ENCODE results near the gene LY9.

DNA sequence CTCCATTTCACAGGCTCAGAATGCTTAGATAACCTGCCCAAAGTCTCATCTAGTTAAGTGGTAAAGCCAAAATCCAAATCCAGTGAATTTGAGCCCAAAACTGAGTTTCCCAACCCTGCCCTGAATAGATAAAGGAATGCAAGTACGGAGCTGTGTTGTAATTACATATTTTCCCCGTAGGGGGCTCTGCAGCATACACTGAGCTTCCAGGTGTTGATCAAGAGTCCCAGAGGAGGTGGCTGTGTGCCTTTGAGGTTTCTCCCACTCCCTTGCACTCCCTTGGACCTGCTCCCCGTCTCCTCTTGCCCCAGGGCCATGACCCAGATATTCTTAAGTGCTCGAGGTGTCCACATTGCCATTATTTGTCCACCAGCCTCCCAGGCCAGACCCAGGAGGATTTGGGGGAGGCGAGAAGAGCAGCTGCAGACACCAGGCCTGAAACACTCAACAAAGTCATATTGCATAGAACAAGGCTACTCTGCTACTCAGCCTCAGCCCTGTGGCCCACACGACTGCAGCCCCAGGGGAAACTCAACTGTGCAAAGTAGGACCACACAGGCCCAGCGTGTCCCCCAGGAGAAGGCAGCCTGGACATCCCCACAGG lies 18.4 kb upstream of the LY9 start:
- TF ChIP-seq CTCF (IDR thresholded peaks at IDR 0.05; ENCODE audit: low read depth, low read length, missing input control): peak; percentile 20
- TF ChIP-seq SP1 (IDR thresholded peaks at IDR 0.05): no peak
- TF ChIP-seq, protein P1, sequence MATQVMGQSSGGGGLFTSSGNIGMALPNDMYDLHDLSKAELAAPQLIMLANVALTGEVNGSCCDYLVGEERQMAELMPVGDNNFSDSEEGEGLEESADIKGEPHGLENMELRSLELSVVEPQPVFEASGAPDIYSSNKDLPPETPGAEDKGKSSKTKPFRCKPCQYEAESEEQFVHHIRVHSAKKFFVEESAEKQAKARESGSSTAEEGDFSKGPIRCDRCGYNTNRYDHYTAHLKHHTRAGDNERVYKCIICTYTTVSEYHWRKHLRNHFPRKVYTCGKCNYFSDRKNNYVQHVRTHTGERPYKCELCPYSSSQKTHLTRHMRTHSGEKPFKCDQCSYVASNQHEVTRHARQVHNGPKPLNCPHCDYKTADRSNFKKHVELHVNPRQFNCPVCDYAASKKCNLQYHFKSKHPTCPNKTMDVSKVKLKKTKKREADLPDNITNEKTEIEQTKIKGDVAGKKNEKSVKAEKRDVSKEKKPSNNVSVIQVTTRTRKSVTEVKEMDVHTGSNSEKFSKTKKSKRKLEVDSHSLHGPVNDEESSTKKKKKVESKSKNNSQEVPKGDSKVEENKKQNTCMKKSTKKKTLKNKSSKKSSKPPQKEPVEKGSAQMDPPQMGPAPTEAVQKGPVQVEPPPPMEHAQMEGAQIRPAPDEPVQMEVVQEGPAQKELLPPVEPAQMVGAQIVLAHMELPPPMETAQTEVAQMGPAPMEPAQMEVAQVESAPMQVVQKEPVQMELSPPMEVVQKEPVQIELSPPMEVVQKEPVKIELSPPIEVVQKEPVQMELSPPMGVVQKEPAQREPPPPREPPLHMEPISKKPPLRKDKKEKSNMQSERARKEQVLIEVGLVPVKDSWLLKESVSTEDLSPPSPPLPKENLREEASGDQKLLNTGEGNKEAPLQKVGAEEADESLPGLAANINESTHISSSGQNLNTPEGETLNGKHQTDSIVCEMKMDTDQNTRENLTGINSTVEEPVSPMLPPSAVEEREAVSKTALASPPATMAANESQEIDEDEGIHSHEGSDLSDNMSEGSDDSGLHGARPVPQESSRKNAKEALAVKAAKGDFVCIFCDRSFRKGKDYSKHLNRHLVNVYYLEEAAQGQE (IDR thresholded peaks at IDR 0.05): no peak
- TF ChIP-seq MAX (IDR thresholded peaks at IDR 0.05): no peak
- TF ChIP-seq RXRA (IDR thresholded peaks at IDR 0.05): no peak
- TF ChIP-seq YY1 (IDR thresholded peaks at IDR 0.05): no peak
- TF ChIP-seq, protein P2, sequence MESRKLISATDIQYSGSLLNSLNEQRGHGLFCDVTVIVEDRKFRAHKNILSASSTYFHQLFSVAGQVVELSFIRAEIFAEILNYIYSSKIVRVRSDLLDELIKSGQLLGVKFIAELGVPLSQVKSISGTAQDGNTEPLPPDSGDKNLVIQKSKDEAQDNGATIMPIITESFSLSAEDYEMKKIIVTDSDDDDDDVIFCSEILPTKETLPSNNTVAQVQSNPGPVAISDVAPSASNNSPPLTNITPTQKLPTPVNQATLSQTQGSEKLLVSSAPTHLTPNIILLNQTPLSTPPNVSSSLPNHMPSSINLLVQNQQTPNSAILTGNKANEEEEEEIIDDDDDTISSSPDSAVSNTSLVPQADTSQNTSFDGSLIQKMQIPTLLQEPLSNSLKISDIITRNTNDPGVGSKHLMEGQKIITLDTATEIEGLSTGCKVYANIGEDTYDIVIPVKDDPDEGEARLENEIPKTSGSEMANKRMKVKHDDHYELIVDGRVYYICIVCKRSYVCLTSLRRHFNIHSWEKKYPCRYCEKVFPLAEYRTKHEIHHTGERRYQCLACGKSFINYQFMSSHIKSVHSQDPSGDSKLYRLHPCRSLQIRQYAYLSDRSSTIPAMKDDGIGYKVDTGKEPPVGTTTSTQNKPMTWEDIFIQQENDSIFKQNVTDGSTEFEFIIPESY (IDR thresholded peaks at IDR 0.05): no peak
- no peak for TF ChIP-seq GABPA (IDR thresholded peaks at IDR 0.05 in 1 of 2, conservative IDR thresholded peaks at IDR 0.05 in 1 of 2)
- no peak for TF ChIP-seq JUND (IDR thresholded peaks at IDR 0.05)
- no peak for TF ChIP-seq FOXA1 (IDR thresholded peaks at IDR 0.05)
- no peak for TF ChIP-seq HNF4G (IDR thresholded peaks at IDR 0.05)
